ENCODE measurements around the gene ARPC1B.

Gene ARPC1B

GRCh38 chr7:99368750-99369389 lies 5.7 kb upstream of the ARPC1B start:
- TF ChIP-seq CTCF (conservative IDR thresholded peaks at IDR 0.05; ENCODE audit: control insufficient read depth, insufficient read depth, low read depth, low read length): no peak
- H3K4me3 ChIP-seq (ENCODE audit: control insufficient read depth, low read depth, low read length): no peak overlapping the region
- no peak for DNase-seq (ENCODE audit: low read depth)

- DNase-seq (ENCODE audit: low read depth): peak; percentile 33
- no peak for TF ChIP-seq CTCF (conservative IDR thresholded peaks at IDR 0.05; ENCODE audit: control insufficient read depth, insufficient read depth, low read depth, low read length)
- H3K4me3 ChIP-seq (ENCODE audit: control insufficient read depth, low read depth, low read length): no peak overlapping the region
Observed at GRCh38 chr7:99369767-99370391, 4.7 kb upstream of the ARPC1B start.

GRCh38 chr7:99371376-99371920 lies 3.1 kb upstream of the ARPC1B start:
- no peak for TF ChIP-seq CTCF (conservative IDR thresholded peaks at IDR 0.05; ENCODE audit: control insufficient read depth, insufficient read depth, low read depth, low read length)
- no peak for DNase-seq (ENCODE audit: low read depth)
- no peak overlapping the region for H3K4me3 ChIP-seq (ENCODE audit: control insufficient read depth, low read depth, low read length)

- TF ChIP-seq CTCF (conservative IDR thresholded peaks at IDR 0.05; ENCODE audit: control insufficient read depth, insufficient read depth, low read depth, low read length): no peak
- H3K4me3 ChIP-seq (ENCODE audit: control insufficient read depth, low read depth, low read length): no peak overlapping the region
- DNase-seq (ENCODE audit: low read depth): peak; percentile 38
Observed at GRCh38 chr7:99372275-99373090, 2.0 kb upstream of the ARPC1B start.

- no peak for TF ChIP-seq CTCF (conservative IDR thresholded peaks at IDR 0.05; ENCODE audit: control insufficient read depth, insufficient read depth, low read depth, low read length)
- DNase-seq (ENCODE audit: low read depth): no peak
- H3K4me3 ChIP-seq (ENCODE audit: control insufficient read depth, low read depth, low read length): no peak overlapping the region
Observed at GRCh38 chr7:99373091-99374066, 1.2 kb upstream of the ARPC1B start.

All from fibroblast of mammary gland (primary cell).